Left ventricle myocardium inferior (tissue), 1 donor: Measurements from ENCODE around the gene CLCN5. TPM values are rescaled to one million over a fixed set of nuclear protein-coding genes. Genes with fewer than 3 reads are reported as not detected.

Source experiments
- DNase-seq: peaks from one replicate; pipeline ENCODE4 v3.0.0-alpha.2; 2020
- H3K27ac ChIP-seq: fragments of 200-600 bp; replicated peaks from 2 replicates; pipeline ENCODE4 v1.8.0; 2021
- H3K27me3 ChIP-seq: fragments of 200-600 bp; 2 replicates; pipeline ENCODE4 v1.8.0; 2021; ENCODE audit warnings: low read depth
- H3K36me3 ChIP-seq: fragments of 200-600 bp; 2 replicates; pipeline ENCODE4 v1.8.0; 2021
- H3K4me1 ChIP-seq: fragments of 200-600 bp; 2 replicates; pipeline ENCODE4 v1.8.0; 2021
- H3K4me3 ChIP-seq: fragments of 200-600 bp; 2 replicates; pipeline ENCODE4 v1.8.0; 2021; ENCODE audit warnings: mild to moderate bottlenecking, moderate library complexity
- H3K9me3 ChIP-seq: fragments of 200-600 bp; replicated peaks from 2 replicates; pipeline ENCODE4 v1.8.0; 2021
- CTCF ChIP-seq: fragments of 200-600 bp; IDR thresholded peaks from 2 replicates; pipeline ENCODE4 v1.8.0; 2021; ENCODE audit warnings: antibody characterized with exemption, mild to moderate bottlenecking, borderline replicate concordance
- intact Hi-C: fragments of 100-400 bp; cut with micrococcal nuclease; formaldehyde crosslinking; loops from one replicate; pipeline ENCODE4 v1.11.0; 2022
- total RNA-seq: library from RNA; stranded (reverse); fragmentation: NEBNext Ultra II Directional; extraction: Animal tissue kit (Norgen Biotek cat#: 25700); gene quantifications from one replicate; pipeline ENCODE4 v1.2.1, GENCODE V29; 2021
- donor health status: DM: no; HTN: yes; CAD: no; lungs with severe emphysema.

Gene CLCN5
- total RNA-seq, 1 donor from 2014 or later: 1.7 TPM

GRCh38 chrX:50068285-50068563 is 145.8 kb downstream of the CLCN5 start:
- no peak for DNase-seq
- Histone ChIP-seq H3K27ac (no peak overlapping the region), H3K4me3 (no peak overlapping the region), H3K36me3 (no peaks in the 10 kb centered on the region), H3K9me3 (no peaks in the 10 kb centered on the region), H3K27me3 (no peaks in the 10 kb centered on the region), H3K4me1 (no peaks in the 10 kb centered on the region)
- intact Hi-C loops: no loop called here
- TF ChIP-seq CTCF: no peak

- Histone ChIP-seq H3K36me3 (no peaks in the 10 kb centered on the region), H3K27ac (no peak overlapping the region), H3K27me3 (no peaks in the 10 kb centered on the region), H3K9me3 (no peaks in the 10 kb centered on the region), H3K4me3 (no peak overlapping the region), H3K4me1 (no peaks in the 10 kb centered on the region)
- DNase-seq: no peak
- TF ChIP-seq CTCF: no peak
- intact Hi-C loops: no loop called here
Observed at GRCh38 chrX:50068893-50069292, 146.5 kb downstream of the CLCN5 start.

GRCh38 chrX:50071494-50071893 is 149.1 kb downstream of the CLCN5 start:
- no peaks in the 10 kb centered on the region for H3K36me3 ChIP-seq
- H3K4me3 ChIP-seq: no peak overlapping the region
- no peaks in the 10 kb centered on the region for H3K9me3 ChIP-seq
- H3K4me1 ChIP-seq: no peaks in the 10 kb centered on the region
- intact Hi-C loops: no loop called here
- H3K27ac ChIP-seq: no peak overlapping the region
- no peak for TF ChIP-seq CTCF
- no peaks in the 10 kb centered on the region for H3K27me3 ChIP-seq
- no peak for DNase-seq

GRCh38 chrX:50072110-50072509 is 149.7 kb downstream of the CLCN5 start:
- no peak for DNase-seq
- intact Hi-C loops: no loop called here
- no peaks in the 10 kb centered on the region for H3K27me3 ChIP-seq
- H3K4me1 ChIP-seq: no peaks in the 10 kb centered on the region
- no peak for TF ChIP-seq CTCF
- H3K9me3 ChIP-seq: no peaks in the 10 kb centered on the region
- H3K4me3 ChIP-seq: no peak overlapping the region
- H3K27ac ChIP-seq: no peak overlapping the region
- no peaks in the 10 kb centered on the region for H3K36me3 ChIP-seq

GRCh38 chrX:50073601-50074000 is 151.2 kb downstream of the CLCN5 start:
- Histone ChIP-seq H3K4me3 (no peak overlapping the region), H3K9me3 (no peaks in the 10 kb centered on the region), H3K4me1 (no peaks in the 10 kb centered on the region), H3K36me3 (no peaks in the 10 kb centered on the region), H3K27ac (no peak overlapping the region), H3K27me3 (no peaks in the 10 kb centered on the region)
- no peak for TF ChIP-seq CTCF
- DNase-seq: no peak
- intact Hi-C loops: no loop called here
